HUES48 (cell line): ENCODE data around the gene RNH1.

Experiments
- H3K27ac ChIP-seq: one replicate; pipeline ENCODE4 v1.7.0; 2013; ENCODE audit warnings: low read depth, low read length, inconsistent platforms
- H3K27me3 ChIP-seq: 2 replicates; pipeline ENCODE4 v1.6.1; 2013; ENCODE audit warnings: mild to moderate bottlenecking, low read length; ENCODE audit not compliant: control insufficient read depth, insufficient read depth
- H3K36me3 ChIP-seq: 2 replicates; pipeline ENCODE4 v1.6.1; 2013; ENCODE audit warnings: low read length; ENCODE audit not compliant: control insufficient read depth, insufficient read depth
- H3K4me1 ChIP-seq: 2 replicates; pipeline ENCODE4 v1.6.1; 2013; ENCODE audit warnings: mild to moderate bottlenecking, low read length; ENCODE audit not compliant: control insufficient read depth, insufficient read depth
- H3K4me3 ChIP-seq: 2 replicates; pipeline ENCODE4 v1.5.1; 2013; ENCODE audit warnings: mild to moderate bottlenecking, low read depth, low read length
- H3K9ac ChIP-seq: 2 replicates; pipeline ENCODE4 v1.6.1; 2013; ENCODE audit warnings: mild to moderate bottlenecking, low read depth, low read length, moderate library complexity
- H3K9me3 ChIP-seq: 2 replicates; pipeline ENCODE4 v1.6.1; 2013; ENCODE audit warnings: low read length; ENCODE audit not compliant: control insufficient read depth, insufficient read depth

Gene RNH1

DNA sequence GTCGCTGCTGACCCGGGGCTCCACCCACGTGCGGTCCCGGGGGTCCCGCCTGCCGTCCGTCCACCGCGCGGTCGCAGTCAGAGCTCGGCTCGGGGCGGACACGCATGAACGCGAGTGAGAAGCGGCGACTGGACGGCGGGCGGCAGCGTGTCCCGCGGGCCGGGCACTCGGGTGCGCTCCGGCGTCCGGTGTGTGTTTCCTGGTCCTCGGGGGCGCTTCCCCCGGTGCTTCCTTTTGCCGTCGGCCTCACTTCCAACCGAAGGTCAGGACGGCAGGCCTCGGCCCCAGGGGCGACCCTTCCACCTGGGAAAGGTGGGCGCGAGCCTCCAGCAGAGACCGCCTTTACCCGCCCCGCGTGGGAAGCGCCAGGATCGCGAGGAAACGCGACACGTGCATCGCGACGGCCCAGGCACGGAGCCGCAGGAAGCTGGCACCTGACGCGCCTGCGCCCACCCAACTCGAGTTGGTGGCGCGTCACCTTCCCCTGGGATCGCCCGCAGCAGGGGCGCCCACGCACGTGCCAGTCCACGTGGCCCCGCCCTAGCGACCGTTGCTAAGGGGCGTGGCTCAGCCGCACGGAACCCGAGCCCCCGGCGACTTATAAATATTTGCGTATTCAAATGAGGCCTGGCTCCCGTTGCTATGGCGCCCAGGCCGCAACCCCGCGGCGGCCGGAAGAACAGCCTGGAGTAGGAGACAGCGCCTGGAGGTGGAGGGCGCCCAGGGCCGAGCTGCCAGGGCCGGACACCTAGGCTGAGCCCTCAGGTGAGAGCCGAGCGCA lies 30.0 kb upstream of the RNH1 start, which contains the start of gene LRRC56:
LRRC56 (plus strand) TSS at position 687 of the 781 bp plus-strand sequence. CDS start 3,158 bp downstream, outside the sequence.
- H3K9ac ChIP-seq = peak within 1 kb of the TSS; percentile 44; the same call in 1 of the 2 replicates
- peaks cover 20% of the 10 kb centered on the region for H3K36me3 ChIP-seq
- H3K9me3 ChIP-seq = no peaks in the 10 kb centered on the region
- H3K4me3 ChIP-seq = peak within 1 kb of the TSS; percentile 85
- H3K4me1 ChIP-seq = peaks cover 8% of the 10 kb centered on the region
- peaks cover 19% of the 10 kb centered on the region for H3K27me3 ChIP-seq
- no peak within 1 kb of the TSS for H3K27ac ChIP-seq

DNA sequence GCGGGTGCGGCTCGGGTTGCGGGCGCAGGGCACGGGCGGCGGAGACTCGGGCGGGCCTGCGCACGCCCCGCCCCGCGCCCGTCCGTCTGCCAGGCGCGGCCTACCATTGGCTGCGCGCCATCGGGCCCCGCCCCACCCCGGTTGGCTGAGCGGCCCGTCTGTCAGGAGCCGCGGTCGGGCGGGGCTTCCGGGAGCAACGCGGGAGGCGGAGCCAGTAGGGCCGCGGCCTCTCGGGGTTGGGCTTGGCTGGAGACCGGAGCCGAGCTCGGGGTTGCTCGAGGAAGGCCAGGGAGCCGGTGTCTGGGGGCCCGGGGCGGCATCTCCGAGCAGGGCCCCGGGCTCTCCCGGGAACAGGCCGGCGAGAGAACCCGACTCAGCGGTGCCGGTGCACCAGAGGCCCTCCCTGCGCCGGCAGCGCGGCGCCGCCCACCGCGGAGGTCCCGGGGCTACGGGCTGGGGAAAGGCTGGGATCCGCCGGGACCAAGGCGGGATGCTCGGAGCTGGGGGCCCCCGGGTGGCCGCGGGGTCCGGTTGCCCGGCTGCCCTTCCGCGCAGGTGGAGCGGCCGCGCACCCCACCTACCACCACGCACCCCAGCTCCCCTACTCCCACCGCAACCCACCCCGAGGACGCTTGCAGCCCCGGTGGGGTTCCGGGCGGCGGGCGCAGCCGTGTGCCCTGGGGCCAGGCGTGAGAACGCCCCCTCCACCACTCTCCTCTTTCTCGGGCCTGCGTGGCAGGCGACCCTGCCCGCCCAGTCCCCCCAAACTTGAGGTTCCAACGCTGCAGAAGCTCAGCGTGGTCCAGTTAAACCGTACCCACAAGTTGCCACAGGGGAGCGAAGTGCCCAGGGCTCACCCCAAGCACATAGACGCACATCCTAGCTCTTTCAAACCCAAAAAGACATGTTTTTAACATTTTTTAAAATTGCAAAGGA lies 28.7 kb upstream of the RNH1 start, which contains the start of gene HRAS:
HRAS (minus strand) TSS at position 58 of the 936 bp plus-strand sequence.
- H3K27ac ChIP-seq = peak within 1 kb of the TSS; percentile 67

GRCh38 chr11:535210-535518 lies 28.1 kb upstream of the RNH1 start:
- Histone ChIP-seq H3K27me3 (peaks cover 19% of the 10 kb centered on the region), H3K4me3 (peak overlapping the region; percentile 85; the same call in 1 of the 2 replicates), H3K36me3 (peaks cover 26% of the 10 kb centered on the region), H3K9me3 (no peaks in the 10 kb centered on the region), H3K27ac (no peak overlapping the region), H3K4me1 (peaks cover 8% of the 10 kb centered on the region), H3K9ac (no peak overlapping the region)

More for the DNA sequence above, 28.7 kb upstream of the RNH1 start, which contains the start of gene HRAS:
- Histone ChIP-seq H3K9me3 (no peaks in the 10 kb centered on the region), H3K9ac (peak within 1 kb of the TSS; percentile 24; the same call in 1 of the 2 replicates), H3K36me3 (peaks cover 26% of the 10 kb centered on the region), H3K27me3 (peaks cover 19% of the 10 kb centered on the region), H3K4me3 (peak within 1 kb of the TSS; percentile 85), H3K4me1 (peaks cover 8% of the 10 kb centered on the region)

DNA sequence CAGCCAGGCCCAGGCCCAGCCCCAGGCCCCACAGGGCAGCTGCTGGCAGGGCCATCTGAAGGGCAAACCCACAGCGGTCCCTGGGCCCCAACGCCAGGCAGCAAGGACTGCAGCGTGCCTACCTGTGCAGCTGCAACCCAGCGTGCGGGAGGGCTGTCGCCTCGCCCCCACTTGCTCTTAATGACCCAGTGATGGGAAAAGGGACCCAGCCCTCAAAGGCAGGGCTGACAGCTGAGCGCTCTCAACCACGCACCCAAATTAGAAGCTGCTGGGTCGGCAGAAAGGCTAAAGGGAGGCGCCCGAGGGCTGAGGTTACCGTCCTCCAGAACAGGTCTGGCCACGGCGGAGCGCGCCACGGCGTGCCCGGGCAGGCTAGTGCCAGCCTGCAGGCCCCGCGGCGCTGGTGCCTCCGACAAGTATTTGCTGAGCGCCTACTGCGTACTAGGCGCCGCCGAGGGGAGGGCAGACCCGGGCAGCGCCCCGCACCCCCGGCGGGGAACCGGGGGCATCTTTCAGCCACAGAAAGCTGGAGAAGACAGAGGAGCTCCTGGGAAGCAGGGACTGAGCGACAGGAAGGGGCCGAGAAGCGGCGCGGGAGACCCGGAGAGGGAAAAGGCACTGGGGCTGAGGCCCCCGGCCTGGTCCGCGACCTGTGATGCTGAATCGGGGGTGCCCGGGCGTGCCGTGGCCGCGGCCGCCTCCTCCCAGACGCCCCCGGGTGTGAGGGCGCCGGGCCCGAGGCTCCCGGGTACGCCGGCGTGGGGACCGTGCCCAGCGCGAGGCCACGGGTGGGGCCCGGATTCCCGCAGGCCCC lies 27.6 kb upstream of the RNH1 start:
- H3K36me3 ChIP-seq = peaks cover 26% of the 10 kb centered on the region
- H3K9ac ChIP-seq = peak overlapping the region; percentile 24; the same call in 1 of the 2 replicates
- no peak overlapping the region for H3K27ac ChIP-seq
- peaks cover 19% of the 10 kb centered on the region for H3K27me3 ChIP-seq
- H3K4me3 ChIP-seq = peak overlapping the region; percentile 79
- peaks cover 8% of the 10 kb centered on the region for H3K4me1 ChIP-seq
- no peaks in the 10 kb centered on the region for H3K9me3 ChIP-seq

DNA sequence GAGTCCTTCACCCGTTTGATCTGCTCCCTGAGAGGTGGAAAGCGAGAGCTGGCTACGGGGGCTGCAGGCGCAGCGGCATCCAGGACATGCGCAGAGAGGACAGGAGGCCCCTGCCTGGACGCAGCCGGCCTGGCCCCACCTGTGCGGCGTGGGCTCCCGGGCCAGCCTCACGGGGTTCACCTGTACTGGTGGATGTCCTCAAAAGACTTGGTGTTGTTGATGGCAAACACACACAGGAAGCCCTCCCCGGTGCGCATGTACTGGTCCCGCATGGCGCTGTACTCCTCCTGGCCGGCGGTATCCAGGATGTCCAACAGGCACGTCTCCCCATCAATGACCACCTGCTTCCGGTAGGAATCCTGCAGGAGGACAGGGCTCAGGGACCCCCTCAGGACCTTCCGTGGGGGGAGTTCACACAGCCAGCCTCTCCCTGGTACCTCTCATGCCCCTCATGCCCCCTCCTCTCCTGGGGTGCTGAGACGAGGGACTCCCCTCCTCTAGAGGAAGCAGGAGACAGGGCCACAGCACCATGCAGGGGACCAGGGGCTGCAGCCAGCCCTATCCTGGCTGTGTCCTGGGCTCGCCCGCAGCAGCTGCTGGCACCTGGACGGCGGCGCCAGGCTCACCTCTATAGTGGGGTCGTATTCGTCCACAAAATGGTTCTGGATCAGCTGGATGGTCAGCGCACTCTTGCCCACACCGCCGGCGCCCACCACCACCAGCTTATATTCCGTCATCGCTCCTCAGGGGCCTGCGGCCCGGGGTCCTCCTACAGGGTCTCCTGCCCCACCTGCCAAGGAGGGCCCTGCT lies 26.7 kb upstream of the RNH1 start:
- H3K9me3 ChIP-seq = no peaks in the 10 kb centered on the region
- peaks cover 19% of the 10 kb centered on the region for H3K27me3 ChIP-seq
- H3K4me1 ChIP-seq = peaks cover 8% of the 10 kb centered on the region
- no peak overlapping the region for H3K27ac ChIP-seq
- H3K4me3 ChIP-seq = no peak overlapping the region
- no peak overlapping the region for H3K9ac ChIP-seq
- H3K36me3 ChIP-seq = peaks cover 26% of the 10 kb centered on the region

DNA sequence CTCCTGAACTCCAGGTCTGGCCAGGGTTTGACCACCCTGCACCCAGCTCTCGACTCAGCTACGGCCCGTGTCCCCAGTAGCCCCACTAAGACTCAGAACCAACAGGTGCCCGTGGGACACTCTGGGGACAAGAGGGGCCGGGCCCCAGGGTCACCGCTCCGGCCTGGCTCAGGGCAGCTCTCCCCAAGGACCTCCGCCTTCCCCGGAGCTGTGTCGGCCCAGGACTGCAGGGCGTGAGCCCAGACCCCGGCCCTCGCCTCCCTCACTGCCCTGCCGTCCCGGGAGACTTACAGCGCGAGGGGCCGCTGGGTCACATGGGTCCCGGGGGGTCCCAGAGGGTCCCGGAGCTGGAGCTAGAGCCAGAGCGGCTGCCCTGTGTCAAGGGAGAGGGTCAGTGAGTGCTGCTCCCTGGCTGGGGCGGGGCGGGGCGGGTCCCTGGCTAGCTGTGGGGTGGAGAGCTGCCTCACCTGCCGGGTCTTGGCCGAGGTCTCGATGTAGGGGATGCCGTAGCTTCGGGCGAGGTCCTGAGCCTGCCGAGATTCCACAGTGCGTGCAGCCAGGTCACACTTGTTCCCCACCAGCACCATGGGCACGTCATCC lies 26.0 kb upstream of the RNH1 start:
- Histone ChIP-seq H3K36me3 (peaks cover 26% of the 10 kb centered on the region), H3K4me1 (peaks cover 8% of the 10 kb centered on the region), H3K9me3 (no peaks in the 10 kb centered on the region), H3K9ac (no peak overlapping the region), H3K27ac (no peak overlapping the region), H3K27me3 (peaks cover 19% of the 10 kb centered on the region), H3K4me3 (no peak overlapping the region)

DNA sequence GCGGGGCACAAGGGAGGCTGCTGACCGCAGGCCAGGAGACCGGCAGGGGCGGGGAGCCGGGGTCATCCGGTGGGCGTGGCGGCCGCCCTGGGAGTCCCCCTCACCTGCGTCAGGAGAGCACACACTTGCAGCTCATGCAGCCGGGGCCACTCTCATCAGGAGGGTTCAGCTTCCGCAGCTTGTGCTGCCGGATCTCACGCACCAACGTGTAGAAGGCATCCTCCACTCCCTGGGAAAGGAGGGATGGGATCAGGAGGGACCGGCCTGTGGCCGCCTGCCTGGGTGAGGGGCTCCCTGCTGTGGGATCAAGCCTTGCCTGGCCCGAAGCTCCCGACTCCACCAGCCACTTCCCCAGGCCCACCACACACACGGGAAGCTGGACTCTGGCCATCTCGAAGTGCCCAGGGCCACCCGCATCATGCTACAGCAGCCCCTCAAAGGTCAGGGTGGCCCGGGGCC lies 25.5 kb upstream of the RNH1 start:
- H3K4me1 ChIP-seq = peaks cover 4% of the 10 kb centered on the region
- peaks cover 26% of the 10 kb centered on the region for H3K36me3 ChIP-seq
- H3K9me3 ChIP-seq = no peaks in the 10 kb centered on the region
- peaks cover 14% of the 10 kb centered on the region for H3K27me3 ChIP-seq
- no peak overlapping the region for H3K9ac ChIP-seq
- no peak overlapping the region for H3K27ac ChIP-seq
- no peak overlapping the region for H3K4me3 ChIP-seq

DNA sequence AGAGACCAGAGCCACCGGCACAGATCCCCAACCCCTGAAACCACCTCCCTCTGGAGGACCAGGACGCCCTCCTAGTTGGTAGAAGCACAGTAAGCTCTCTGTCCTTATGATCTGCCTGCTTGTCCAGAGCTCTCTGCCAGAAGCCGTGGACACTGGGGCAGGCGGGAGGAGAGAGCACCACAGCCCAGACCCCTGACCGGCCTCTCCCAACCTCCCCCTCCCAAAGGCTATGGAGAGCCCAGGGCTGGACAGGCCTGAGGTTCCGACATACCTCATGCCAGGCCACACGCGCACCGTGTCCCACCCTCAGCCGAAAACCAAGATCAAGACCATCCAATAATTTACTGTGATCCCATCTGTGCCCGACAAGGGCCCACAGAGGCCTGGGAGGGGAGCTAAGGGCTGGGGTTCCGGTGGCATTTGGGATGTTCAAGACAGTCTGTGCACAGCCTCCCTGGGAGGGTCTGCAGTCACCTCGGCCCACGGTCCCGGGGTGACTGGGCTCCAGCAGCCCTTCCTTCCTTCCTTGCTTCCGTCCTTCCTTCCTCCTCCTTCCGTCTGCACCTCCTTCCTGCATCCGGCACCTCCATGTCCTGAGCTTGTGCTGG lies 25.0 kb upstream of the RNH1 start:
- no peak overlapping the region for H3K9ac ChIP-seq
- H3K27ac ChIP-seq = no peak overlapping the region
- peaks cover 26% of the 10 kb centered on the region for H3K36me3 ChIP-seq
- H3K27me3 ChIP-seq = peaks cover 10% of the 10 kb centered on the region
- H3K4me1 ChIP-seq = peaks cover 2% of the 10 kb centered on the region; the same call in 1 of the 2 replicates
- no peak overlapping the region for H3K4me3 ChIP-seq
- no peaks in the 10 kb centered on the region for H3K9me3 ChIP-seq
